RPMI7951 (cell line): ENCODE data around the gene CYSTM1. TPM values are rescaled to one million over a fixed set of nuclear protein-coding genes. Genes with fewer than 3 reads are reported as not detected.
A peak's percentile ranks its signal among the peaks of the same experiment; 100 is the strongest.
"Not testable (repeated sequence)": the region's sequence is repeated elsewhere in the genome, so short reads cannot be mapped to it uniquely, and the experiment has no call there.

Source experiments
- DNase-seq: peaks from one replicate; pipeline ENCODE4 v3.0.0-alpha.2; 2012; ENCODE audit warnings: low read depth
- total RNA-seq: library from RNA; depleted of rRNA; stranded (reverse); fragments of >200 nt; shearing (Covaris generic); gene quantifications from 2 replicates; pipeline ENCODE4 v1.2.3, GENCODE V29; 2014

Gene CYSTM1
- total RNA-seq, 1 experiment from 2014 or later: 29.1 TPM

GRCh38 chr5:140148508-140148907 lies 26.5 kb upstream of the CYSTM1 start:
- no peak for DNase-seq

GRCh38 chr5:140150201-140150600 lies 24.8 kb upstream of the CYSTM1 start:
- no peak for DNase-seq

GRCh38 chr5:140151144-140152021 lies 23.6 kb upstream of the CYSTM1 start:
- DNase-seq: no peak

- DNase-seq: no peak
These were observed 22.7 kb upstream of the CYSTM1 start for GRCh38 chr5:140152022-140152999.

- no peak for DNase-seq
These were observed 21.7 kb upstream of the CYSTM1 start for GRCh38 chr5:140153255-140153654.

- DNase-seq: no peak
These were observed 21.1 kb upstream of the CYSTM1 start for GRCh38 chr5:140153905-140154304.

GRCh38 chr5:140154710-140155381 lies 20.1 kb upstream of the CYSTM1 start:
- not testable (repeated sequence) for DNase-seq

GRCh38 chr5:140157032-140157781 lies 17.8 kb upstream of the CYSTM1 start:
- DNase-seq: peak; percentile 76

- DNase-seq: no peak
These were observed 15.7 kb upstream of the CYSTM1 start for GRCh38 chr5:140159014-140159927.

GRCh38 chr5:140162275-140162674 lies 12.7 kb upstream of the CYSTM1 start:
- no peak for DNase-seq

- DNase-seq: no peak
These were observed 12.2 kb upstream of the CYSTM1 start for GRCh38 chr5:140162781-140163180.

GRCh38 chr5:140165101-140165922 lies 9.7 kb upstream of the CYSTM1 start:
- DNase-seq: no peak

GRCh38 chr5:140165923-140166270 lies 9.1 kb upstream of the CYSTM1 start:
- no peak for DNase-seq

GRCh38 chr5:140166911-140167310 lies 8.1 kb upstream of the CYSTM1 start:
- no peak for DNase-seq

- DNase-seq: no peak
These were observed 6.6 kb upstream of the CYSTM1 start for GRCh38 chr5:140168371-140168770.

GRCh38 chr5:140169410-140169809 lies 5.6 kb upstream of the CYSTM1 start:
- DNase-seq: no peak

GRCh38 chr5:140172483-140172882 lies 2.5 kb upstream of the CYSTM1 start:
- no peak for DNase-seq

GRCh38 chr5:140174014-140174413 lies 974 bp upstream of the CYSTM1 start:
- no peak for DNase-seq

- peak; percentile 61 for DNase-seq
These were observed 511 bp downstream of the CYSTM1 start for GRCh38 chr5:140175367-140176030.
